UCSD-AML1 (cell line): ENCODE results near the gene OR6B3.
A peak's percentile ranks its signal among the peaks of the same experiment; 100 is the strongest.
"Not testable (repeated sequence)": the region's sequence is repeated elsewhere in the genome, so short reads cannot be mapped to it uniquely, and the experiment has no call there.

Experiments used
- DNase-seq: peaks from one replicate; lab custom pipeline; 2025; ENCODE audit not compliant: unreplicated experiment; lab: John Stamatoyannopoulos, UW

Gene OR6B3

DNA sequence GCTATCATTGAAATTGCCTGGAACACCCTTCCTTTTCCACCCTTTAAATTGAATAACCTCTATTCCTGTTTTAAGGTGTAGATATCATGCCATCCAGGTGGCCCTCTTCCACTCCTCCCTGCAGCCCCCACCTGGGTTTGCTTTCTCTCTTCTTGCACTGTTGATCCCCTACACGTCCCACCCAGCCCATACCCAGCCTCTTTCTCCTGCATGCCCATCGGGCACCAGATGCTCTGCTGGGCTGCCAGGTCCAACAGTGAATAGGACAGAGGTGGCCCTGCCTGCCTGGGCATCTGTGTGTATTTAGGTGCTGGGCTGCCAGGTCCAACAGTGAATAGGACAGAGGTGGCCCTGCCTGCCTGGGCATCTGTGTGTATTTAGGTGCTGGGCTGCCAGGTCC, 9.2 kb downstream of the OR6B3 start:
- DNase-seq = not testable (repeated sequence)

DNA sequence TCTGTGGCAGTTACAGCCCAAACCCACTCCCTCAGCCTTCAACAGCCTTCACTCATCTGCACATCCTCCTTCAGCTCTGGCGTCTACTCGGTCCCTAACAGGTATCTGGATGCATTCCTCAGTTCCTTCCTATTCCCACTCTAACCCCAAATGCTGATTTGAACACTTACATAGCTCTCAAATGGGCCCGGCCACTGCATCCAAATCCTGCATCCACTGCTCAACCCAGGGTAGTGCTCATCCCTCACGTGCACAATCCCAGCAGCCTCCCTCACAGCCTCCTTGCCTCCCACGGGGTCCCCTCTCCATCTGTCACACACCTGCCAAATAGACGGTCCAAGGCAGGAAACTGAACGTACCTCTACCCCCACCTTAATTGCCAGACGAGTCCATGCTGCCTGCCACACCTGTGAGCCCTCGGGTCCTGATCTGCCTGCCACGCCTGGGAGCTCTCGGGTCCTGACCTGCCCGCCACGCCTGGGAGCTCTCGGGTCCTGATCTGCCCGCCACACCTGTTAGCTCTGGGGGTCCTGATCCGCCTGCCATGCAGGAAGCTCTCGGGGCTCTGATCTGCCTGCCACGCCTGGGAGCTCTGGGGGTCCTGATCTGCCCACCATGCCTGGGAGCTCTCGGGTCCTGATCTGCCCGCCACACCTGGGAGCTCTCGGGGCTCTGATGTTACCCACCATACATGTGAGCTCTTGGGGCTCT, 9.9 kb downstream of the OR6B3 start:
- DNase-seq = no peak

DNA sequence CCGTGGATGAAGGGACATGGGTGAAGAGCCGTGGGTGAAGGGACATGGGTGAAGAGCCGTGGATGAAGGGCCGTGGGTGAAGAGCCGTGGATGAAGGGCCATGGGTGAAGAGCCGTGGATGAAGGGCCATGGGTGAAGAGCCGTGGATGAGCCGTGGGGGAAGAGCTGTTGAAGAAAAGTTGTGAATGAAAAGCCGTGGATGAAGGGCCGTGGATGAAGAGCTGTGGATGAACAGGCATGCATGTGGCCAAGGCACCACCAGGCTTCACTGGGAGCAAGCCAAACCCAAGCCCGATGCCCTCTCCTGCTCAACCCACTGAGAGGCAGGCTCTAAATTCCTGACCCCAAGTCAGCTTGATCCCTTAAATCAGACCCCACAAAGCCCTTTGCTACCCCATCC, 10.6 kb downstream of the OR6B3 start:
- no peak for DNase-seq

DNA sequence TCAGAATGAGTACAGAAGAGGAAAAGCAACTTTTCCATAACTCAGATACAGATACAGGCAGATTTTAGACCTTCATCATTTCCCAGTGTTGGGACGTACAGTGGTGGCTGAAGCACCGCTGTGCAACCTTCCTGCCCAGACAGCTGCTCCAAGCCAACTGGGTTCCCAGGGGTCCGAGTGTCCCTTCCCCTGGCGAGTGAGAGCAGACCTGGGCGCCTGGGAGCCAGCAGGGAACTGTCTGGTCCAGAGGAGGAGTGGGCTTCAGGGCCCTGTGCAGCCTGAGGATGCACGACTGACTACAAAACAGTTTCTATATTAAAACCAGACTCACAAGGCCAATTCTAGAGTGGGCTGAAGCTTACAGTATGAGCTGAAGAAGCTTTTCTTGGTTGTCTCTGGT, 12.0 kb downstream of the OR6B3 start:
- DNase-seq = no peak

DNA sequence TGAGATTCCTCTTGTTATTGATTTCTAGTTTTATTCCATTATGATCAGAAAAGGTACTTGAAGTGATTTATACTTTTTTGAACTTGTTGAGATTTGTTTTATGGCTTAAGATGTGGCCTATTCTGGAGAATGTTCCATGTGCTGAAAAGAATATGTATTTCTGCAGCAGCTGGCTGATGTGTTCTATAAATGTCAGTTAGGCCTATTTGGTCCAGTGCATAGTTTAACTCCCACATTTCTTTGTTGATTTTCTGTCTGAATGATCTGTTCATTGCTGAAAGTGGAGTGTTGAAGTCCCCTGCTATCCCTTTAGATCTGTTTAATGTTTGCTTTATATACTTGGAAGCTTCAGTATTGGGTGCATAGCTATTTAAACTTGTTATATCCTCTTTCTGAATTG, 16.0 kb downstream of the OR6B3 start:
- no peak for DNase-seq

DNA sequence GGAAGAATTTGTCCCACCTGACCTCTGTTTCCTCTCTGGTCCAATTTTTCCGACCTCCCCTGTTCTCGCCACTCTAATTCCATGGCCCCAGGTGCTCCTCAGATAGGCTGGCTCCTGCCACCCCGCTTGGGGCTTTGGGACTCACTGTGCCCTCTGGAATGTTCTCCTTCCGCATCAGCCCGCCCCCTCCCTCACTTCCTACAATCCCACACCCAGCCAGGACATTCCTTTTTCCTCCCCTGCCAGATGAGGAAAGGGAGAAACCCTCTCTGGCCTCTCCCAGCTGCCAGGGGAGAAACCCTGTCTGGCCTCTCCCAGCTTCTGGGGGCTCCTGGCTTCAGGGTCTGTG, 20.0 kb downstream of the OR6B3 start:
- no peak for DNase-seq

DNA sequence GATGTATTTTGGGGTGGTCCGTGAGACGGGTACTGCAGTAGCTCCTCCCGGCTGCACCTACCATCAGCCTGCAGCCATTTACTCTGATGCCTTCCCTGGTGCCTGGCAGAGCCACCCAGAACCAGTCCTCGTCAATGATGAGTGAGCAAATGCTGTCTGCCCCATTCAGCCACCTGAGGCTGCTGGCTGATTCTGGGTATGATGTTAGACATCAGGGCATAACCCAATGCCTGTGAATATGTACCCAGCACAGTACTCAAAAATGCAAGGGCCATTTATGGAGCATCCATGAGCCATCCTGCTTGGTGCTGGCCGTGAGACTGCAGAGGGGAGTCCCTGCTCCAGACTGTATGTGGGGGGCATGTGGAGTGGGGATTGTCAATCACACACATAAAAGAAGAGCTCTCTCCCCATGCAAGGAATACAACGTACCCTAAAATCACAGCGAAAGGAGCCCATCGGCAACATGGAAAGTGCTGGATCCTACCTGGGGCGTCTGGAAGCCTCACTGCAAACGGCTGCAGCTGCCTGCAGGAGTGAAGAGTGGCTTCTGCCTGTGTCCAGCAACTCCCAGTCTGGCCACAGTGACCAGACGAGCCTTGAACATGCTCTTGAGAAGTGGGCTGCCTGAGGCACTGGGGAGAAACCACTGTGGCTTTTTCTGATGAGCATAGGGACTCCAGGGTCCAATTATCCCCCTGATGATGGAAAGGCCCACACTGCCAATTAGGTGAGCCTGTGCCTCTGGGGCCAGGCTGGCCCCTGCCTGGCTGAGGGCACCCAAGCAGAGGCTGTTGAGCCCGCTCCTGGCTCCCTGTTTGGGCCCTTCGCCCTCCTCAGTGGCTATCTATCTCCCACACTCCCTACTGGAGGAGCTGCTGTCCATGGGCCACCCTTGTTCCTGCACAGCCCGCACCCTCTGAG, 20.7 kb downstream of the OR6B3 start:
- DNase-seq = no peak

DNA sequence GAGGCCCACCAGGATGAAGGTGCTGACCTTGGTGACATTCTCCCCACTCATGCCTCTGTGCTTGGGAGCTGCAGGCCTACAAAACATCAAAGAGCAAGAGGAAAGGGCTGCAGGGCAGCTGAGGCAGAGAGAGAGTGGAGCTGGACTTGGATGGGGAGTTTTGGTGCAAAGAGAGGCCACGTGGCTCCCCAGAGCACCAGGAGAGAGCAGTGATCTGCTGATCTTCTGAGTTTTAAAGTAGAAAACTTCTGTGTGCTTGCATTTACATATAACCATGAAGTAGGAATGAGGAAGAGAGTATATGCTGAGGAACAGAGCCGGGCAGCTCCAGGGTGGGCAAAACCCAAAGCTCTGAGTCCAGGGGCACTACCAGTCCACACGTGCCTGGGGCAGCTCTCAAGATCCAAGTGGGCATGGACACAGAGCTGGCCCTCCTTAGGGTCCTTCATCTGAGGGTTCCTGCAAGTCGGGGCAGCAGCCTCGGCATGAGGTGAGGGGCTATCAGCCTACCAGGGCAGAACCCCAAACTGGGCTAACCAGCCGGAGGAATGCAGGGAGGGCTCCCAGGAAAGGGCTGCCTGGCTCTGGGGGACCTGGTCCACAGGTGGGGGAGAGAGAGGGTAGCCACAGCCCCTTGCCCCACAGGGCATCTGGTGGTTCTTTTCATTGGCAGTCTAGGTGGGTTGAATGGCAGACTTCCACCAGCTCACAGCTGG, 22.8 kb downstream of the OR6B3 start, which contains the start of gene OR6B2:
TSS of gene OR6B2 (minus strand) at position 51 of the 716 bp plus-strand sequence. CDS start at position 51, 0 bp downstream.
- no peak for DNase-seq

DNA sequence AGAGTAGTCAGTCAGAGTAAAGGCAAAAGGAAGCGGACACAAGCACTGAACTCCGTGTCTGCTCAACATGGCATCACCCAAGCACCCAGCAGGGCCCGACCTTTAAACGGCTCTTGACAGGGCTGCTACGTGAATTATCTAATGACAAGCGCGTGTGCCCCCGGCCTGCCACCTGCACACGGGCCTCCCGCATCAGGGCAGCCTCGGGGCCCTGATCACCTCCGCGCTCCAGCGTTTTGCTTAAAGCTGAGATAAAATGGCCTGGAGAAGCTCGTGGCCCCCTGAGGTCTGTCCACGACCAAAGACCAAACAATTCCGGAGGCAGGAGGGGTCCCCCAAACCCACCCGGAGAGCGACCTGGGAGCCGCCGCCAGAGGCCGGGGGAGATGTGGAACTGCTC, 28.6 kb downstream of the OR6B3 start:
- DNase-seq = peak; percentile 39

DNA sequence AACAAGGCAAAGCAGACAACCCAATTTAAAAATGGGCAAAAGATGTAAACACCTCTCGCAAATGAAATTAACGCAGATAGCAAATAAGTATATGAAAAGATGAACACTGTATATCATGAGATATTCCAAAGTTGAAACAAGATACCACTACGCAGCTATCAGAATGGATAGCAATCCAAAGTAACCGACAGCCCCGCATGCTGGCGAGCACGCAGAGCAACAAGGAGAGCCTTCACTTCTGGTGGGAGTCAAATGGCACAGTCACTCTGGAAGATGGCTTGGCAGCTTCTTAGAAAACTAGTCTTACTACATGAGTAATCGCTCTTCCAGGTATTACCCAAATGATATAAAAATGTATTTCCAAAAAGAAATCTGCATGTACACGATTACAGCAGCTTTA, 29.5 kb downstream of the OR6B3 start:
- DNase-seq = no peak

DNA sequence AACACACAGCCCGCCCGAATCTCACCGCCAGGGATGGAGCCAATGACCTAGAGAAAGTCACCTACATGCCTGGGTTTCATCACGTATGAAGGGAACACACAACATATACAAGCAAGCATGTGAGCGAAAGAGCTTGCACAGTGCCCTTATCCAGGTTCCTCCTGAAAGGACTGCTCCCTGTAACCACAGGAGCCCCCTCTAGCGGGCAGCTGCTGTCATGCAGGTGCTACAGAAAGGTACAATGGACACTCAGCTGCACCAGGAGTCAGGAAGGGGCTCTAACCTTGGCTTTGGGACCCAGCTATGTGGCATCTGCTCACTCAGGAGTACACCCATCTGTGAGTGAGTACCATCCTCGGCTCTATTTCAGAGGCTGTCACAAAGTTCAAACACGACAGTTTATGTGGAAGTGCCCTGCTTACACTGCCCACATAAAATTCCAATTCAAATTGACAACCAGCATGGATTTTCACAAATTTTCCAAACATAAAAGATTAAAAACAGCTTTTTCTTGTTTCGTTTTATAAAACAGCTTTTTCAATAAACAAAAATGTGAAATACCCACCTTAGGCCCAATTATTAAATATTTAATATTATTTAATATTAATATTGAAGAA, 31.7 kb downstream of the OR6B3 start:
- peak; percentile 67 for DNase-seq

DNA sequence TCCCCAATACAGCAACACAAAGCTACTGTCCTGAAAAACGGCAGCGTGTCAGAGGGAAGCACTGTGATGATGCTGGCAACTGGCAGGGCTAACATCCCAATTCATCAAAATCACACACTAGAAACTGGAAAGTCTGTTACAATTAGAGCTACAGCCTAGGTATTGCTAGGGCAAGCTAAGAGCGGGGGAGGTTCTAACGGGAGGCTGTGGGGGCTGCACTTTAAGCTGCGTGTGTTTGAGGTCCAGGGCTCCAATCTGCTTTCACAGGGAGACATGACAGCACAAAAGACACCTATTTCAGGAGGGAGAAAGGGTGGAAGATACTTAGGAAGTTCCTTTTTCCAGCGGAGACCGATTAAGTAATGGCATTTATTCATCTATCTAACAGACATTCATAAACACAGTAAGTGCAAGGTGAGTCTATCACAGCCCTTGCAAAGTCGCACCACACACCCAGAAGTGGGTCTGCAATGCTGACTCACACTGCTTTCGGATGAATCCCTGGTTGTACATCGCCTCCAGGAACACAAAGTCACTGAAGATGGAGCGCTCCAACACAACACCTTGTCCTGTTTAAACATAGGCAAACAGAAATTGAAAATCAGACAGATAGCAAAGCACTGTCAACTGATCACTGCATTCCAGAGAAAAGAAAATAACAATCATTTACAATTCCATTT, 35.1 kb downstream of the OR6B3 start:
- no peak for DNase-seq

DNA sequence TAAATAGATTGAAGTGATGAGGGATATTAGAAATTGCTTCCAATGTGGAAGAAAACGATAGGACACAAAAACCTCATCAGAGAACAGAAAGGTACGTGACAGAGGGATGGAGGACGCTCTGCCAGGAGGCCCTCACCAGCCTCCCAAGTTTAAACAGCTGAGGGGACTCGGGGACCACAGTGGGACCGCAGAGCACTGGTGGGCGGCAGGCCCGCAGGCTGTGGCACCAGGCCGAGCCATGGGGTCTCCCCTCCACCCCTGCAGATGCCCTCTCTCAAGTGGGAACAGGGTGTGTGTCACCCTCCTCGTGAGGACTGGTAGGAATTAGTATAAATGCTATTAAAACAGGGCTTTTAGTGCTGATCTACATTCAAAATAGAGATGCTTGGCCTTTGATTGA, 39.0 kb downstream of the OR6B3 start:
- no peak for DNase-seq

DNA sequence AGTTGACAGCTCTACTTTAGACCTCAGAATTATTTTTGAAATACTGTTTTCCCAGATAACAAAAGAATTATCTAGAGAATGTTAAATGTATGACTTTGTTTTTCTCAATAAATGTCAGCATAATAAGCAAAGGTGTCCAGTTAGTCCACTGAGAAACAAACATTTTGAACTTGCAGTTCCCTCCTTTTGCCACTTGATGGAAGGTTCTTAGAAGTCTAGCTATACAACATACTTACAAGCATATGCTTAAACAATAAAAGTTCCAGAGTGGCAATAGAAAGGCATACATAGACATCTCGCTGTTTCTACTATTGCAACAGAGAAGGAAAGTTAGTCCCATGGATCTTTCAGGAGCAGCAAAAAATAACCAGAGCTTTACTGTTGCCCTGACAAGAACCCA, 40.0 kb downstream of the OR6B3 start:
- no peak for DNase-seq

DNA sequence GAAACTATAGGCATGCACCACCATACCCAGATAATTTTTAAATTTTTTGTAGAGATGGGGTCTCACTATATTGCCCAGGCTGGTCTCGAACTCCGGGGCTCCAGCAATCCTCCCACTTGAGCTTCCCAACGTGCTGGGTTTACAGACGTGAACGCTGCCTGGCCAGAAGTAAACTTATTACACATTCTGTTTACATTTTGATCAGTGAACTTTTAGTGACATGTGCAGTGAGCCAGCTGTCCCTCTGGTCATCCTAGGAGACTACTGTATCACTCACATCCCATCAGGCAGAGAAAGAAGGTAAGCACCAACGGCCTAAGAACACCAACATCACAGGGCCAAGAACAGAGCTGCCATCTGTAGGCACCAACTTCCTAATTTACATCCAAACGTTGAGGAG, 50.3 kb downstream of the OR6B3 start:
- no peak for DNase-seq

DNA sequence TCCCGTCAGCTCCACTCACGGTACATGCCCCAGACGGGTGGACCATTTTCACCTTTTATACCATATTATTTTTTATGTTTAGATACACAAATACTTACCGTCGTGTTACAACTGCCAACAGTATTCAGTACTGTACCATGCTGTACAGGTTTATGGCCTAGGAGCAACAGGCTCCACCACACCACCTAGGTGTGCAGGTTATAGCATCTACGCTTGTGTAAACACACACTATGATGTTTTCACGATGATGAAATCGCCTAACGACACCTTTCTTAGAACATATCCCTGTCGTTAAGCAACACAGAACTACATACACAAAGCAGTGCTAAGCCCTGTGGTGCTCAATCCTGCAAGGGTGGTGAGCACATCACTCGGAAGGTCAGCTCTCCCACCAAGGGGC, 52.6 kb downstream of the OR6B3 start:
- no peak for DNase-seq

DNA sequence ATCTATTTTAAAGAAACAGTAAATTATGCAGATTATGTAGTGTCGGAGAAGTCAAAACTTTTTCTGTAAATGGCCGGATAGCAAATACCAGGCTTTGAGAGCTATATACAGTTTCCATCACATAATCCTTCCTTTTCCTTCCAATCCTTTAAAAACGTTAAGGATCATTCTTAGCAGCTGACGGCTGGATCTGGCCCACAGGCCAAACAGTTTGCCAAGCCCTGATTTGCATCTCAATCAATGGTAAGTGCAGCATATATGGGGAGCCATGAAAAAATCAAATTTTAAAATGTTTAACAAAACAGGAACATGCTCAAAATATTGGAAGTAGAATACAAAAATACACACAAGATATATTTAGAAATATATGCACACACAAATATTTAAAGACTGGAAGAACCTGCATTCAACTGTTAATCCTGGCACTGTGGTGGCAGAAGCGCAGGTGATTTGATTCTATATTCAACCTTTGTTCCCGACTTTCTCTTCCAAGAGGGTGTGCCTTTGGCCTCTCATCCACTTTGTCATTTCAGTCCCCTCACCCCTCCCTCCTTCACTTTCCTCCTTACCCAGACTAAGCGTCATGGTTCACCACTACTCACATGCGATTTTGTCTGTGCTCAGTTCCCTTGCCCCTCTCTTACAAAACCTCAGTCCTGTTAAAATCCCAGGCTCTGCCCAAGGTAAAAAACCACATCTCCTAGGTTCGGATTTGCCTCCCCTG, 55.5 kb downstream of the OR6B3 start:
- DNase-seq = no peak
